ENCODE measurements around the gene DVL1.
A peak's percentile ranks its signal among the peaks of the same experiment; 100 is the strongest.

DVL1 gene

DNA sequence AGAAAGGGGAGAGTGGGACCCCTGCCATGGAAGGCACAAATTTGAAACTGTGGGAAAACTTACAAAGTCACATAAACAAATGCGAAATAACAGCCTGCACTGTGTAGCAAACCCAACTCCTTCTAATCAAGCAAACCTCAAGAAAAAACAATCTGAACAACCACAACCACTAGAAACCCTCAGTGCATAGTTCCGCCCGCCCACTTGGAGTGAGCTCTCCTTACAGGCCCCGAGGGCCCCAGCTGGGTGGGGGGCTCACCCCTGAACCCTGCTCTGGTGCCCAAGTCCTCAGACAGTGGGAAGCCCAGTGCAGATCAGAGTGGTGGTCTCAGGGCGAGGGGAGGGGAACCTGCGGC, 10.1 kb upstream of the DVL1 start:
- TF ChIP-seq, protein P1, sequence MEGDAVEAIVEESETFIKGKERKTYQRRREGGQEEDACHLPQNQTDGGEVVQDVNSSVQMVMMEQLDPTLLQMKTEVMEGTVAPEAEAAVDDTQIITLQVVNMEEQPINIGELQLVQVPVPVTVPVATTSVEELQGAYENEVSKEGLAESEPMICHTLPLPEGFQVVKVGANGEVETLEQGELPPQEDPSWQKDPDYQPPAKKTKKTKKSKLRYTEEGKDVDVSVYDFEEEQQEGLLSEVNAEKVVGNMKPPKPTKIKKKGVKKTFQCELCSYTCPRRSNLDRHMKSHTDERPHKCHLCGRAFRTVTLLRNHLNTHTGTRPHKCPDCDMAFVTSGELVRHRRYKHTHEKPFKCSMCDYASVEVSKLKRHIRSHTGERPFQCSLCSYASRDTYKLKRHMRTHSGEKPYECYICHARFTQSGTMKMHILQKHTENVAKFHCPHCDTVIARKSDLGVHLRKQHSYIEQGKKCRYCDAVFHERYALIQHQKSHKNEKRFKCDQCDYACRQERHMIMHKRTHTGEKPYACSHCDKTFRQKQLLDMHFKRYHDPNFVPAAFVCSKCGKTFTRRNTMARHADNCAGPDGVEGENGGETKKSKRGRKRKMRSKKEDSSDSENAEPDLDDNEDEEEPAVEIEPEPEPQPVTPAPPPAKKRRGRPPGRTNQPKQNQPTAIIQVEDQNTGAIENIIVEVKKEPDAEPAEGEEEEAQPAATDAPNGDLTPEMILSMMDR (conservative IDR thresholded peaks at IDR 0.05; ENCODE audit: low read length): no peak
- DNase-seq (ENCODE audit: low read depth): peak; percentile 88
- peak overlapping the region; percentile 93 for H3K4me3 ChIP-seq (ENCODE audit: low read length)

DNA sequence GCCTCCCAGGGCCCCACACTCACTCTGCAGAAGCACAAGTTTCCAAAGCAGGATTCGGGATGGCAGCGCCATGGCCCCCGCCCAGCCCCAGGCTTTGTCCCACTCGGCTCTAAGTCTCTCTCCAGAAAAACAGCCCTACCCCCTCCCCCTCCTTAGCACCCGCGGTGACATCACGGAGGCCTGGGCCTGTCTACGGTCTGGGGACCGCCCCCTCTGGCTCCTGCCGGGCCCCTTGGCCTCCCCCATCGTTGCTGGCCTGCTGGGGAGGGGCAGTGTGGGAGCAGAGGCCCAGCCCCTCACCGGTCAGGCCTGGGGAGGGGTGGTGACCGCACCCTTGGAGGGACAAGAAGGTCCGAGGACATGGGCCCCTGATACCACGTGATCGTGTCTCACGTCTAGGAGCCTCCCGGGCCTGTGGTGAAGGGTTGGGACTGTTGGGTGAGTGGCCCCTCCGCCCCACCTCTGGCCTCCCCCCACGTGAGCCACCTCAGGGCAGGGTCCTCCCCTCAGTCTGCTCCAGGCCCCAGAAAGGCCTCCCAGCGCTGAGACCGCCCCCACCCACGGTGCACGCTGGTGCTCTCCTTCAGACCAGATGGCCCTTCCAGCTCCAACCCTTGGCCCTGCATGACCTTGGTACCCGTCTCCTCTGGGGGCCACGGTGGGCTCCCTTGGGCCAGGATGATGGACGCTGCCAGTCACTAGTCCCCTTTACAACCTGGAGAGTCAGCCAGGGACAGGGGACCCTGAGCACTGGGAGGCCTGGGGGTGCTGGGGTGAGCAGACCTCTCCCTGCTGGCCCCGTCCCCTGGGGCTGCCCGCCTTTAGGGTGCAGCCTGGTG, 9.4 kb upstream of the DVL1 start, which contains the start of gene MXRA8:
MXRA8 (minus strand) TSS at position 123 of the 839 bp plus-strand sequence; CDS start at position 72, 51 bp downstream.
- peak; percentile 94 for DNase-seq (ENCODE audit: low read depth)
- TF ChIP-seq, protein P1 (conservative IDR thresholded peaks at IDR 0.05; ENCODE audit: low read length): no peak
- peak within 1 kb of the TSS; percentile 93 for H3K4me3 ChIP-seq (ENCODE audit: low read length)

DNA sequence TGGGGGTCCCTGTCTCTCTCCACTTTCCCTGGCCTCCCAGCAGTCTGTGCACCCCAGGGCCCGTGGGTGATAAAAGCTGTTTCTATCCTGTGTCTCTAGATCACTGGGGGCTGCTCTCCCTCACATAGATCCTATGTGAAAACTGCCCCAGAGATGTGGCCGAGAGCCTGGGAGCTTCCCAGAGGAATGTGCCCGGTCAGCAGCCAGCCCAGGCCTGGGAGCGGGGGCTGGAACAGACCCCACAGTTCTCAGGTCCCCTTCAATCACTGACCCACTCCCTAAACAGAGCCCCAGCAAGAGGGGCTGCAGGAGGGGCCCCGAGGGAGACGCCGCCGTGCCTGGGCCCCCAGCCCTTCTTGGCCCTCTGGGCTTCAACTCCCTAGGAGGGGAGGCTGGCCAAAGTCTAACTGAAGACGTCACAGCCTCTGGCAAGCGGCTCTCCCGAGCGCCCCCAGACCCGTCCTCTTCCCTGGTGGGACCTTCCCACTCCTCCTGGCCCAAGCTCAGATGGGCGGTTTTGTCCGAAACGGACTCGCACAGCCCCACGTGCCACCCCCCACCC, 8.7 kb upstream of the DVL1 start:
- TF ChIP-seq, protein P1 (conservative IDR thresholded peaks at IDR 0.05; ENCODE audit: low read length): no peak
- H3K4me3 ChIP-seq (ENCODE audit: low read length): peak overlapping the region; percentile 93
- no peak for DNase-seq (ENCODE audit: low read depth)

DNA sequence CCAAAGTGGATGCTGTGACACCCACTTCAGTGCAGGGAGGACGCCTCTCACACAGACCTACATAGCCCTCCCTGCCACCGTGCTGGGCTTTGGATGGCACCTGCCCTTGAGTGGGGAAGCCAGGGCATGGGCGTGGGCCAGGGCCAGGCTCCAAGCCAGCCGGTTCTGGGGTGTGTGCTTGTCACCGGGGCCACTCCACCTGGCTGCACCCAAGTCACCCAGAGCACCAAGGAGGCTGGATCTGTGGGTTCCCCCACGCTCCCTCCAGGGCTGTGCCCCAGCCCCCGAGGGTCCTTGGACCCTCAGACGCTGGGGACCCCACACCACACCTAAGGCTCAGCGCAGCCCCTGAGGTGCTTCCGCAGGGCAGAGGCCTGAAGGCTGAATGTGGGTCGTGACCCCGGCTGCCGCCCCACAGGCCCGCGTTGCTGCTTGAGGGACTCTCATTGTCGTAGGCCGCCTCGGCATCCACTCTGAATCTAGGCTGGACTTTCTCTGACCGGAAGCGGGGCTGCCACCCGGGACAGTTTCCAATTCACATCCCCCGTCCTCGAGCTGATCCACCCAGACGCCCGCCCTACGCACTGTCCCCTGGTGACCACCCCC, 7.7 kb upstream of the DVL1 start:
- DNase-seq (ENCODE audit: low read depth): no peak
- TF ChIP-seq, protein P1 (conservative IDR thresholded peaks at IDR 0.05; ENCODE audit: low read length): no peak
- H3K4me3 ChIP-seq (ENCODE audit: low read length): peak overlapping the region; percentile 93

DNA sequence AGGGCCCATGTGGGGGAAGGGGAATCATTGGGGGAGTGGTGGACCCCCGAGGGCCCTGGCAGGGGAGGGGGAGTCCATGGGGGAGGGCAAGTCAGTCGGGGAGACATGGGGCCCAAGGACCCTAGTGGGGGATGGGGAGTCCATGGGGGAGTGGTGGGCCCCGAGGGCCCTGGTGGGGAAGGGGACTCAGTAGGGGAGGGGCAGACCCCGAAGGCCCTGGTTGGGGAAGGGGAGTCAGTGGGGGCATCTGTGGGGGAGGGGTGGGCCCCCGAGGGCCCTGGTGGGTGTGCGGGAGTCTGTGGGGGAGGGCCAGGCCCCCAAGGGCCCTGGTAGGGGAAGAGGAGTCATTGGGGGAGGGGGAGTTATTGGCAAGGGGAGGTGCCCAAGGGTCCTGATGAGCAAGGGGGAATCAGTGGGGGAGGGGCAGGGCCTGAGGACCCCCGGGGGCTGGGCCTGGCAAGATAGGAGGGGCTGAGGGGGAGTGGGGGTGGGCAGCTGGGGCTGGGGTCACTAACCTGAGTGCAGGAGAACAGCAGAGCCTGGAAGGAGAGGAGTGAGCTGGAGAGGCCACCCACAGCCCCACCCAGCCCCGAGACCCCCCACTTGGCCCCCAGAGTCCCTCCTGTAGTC, 7.1 kb upstream of the DVL1 start:
- peak overlapping the region; percentile 93 for H3K4me3 ChIP-seq (ENCODE audit: low read length)
- TF ChIP-seq, protein P1 (conservative IDR thresholded peaks at IDR 0.05; ENCODE audit: low read length): no peak
- DNase-seq (ENCODE audit: low read depth): no peak

DNA sequence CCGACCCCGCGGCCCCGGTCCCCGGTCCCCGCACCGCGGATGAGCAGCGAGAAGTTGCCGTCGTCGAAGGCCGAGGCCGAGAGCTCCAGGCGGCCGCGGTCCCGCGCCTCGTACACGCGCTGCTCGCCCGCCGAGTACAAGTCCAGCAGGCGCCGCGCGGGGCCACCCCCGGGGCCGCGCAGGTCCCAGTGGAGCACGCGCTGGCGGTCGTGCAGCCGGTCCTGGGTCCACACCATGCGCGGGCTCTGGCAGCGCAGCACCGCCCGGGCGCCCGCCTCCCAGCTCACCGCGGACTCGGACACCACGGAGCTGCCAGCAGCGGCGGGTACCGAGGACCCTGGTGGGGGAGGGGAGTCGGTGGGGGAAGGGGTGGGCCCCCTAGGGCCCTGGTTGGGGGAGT, 6.2 kb upstream of the DVL1 start:
- H3K4me3 ChIP-seq (ENCODE audit: low read length): peak overlapping the region; percentile 93
- no peak for DNase-seq (ENCODE audit: low read depth)
- TF ChIP-seq, protein P1 (conservative IDR thresholded peaks at IDR 0.05; ENCODE audit: low read length): no peak

All from AG10803 (cell line).